Activated CD4-positive, alpha-beta T cell treated with anti-CD3 and anti-CD28 coated beads, Interleukin-10, Interleukin-2, amounts not matched to agents 100 ng/mL and 50 ng/mL, durations not matched to agents 16 hours and 8 hours (primary cell): ENCODE data around the gene AKT2.
"Not testable (repeated sequence)": the region's sequence is repeated elsewhere in the genome, so short reads cannot be mapped to it uniquely, and the experiment has no call there.

ENCODE experiments used
- DNase-seq: peaks from one replicate; pipeline ENCODE4 v3.0.0-alpha.2; 2020

Gene AKT2

GRCh38 chr19:40284501-40285352 is at the start of gene AKT2:
AKT2 (minus strand) TSS chr19:40285345; CDS start chr19:40265267, 20,078 bp downstream.
- DNase-seq = peak; percentile 52

DNA sequence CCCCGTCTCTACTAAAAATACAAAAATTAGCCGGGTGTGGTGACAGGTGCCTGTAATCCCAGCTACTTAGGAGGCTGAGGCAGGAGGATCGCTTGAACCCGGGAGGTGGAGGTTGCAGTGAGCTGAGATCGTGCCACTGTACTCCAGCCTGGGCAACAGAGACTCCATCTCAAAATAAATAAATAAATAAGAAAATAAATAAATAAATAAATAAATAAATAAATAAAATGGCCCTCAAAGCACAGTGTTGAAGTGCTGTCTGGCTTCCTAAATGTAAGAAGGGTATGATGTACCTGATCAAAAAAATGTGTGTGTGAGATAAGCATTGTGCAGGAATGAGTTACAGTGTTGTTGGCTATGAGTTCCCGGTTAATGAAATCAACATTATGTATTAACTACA is 47.9 kb upstream of the AKT2 start:
- not testable (repeated sequence) for DNase-seq

GRCh38 chr19:40332669-40333068 is 47.5 kb upstream of the AKT2 start:
- DNase-seq = no peak

DNA sequence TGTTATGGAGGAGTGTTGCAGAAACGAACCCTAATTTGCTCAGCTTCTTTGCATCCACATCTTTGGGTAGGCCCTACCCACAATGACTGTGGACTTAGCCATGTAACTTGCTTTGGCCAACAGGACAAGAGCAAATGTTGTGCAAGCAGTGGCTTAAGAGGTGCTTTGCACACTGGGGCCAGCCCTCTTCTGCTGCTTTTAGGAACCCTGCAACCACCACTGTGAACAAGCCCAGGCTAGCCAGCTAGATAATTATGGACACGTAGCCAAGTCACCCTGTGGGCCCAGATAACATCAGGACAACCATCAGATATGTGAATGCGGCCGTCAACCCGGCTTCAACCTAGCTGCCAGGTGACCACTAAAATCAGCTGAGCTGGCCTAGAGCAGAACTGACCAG is 45.9 kb upstream of the AKT2 start:
- no peak for DNase-seq

DNA sequence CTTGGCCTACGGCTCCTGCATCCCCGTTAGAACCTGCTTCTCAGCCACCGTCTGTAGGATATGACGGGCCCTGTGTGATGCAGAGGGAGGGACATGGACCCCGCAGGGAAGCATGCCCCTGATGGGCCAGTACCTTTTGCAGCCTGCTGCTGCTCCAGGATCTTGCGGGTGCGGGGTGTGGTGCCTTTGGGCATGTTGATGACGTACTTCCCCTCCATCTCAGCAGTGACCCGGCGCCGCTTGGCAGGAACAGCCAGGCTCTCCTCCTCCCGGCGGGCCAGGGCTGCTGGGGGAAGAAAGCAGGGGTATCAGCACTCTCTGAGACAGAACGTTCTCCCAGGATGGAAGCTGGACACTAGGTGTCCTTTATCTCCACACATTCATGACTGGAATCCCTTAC is 41.1 kb upstream of the AKT2 start:
- no peak for DNase-seq

GRCh38 chr19:40323705-40324104 is 38.6 kb upstream of the AKT2 start:
- no peak for DNase-seq

GRCh38 chr19:40322951-40323615 is 37.9 kb upstream of the AKT2 start:
- no peak for DNase-seq

DNA sequence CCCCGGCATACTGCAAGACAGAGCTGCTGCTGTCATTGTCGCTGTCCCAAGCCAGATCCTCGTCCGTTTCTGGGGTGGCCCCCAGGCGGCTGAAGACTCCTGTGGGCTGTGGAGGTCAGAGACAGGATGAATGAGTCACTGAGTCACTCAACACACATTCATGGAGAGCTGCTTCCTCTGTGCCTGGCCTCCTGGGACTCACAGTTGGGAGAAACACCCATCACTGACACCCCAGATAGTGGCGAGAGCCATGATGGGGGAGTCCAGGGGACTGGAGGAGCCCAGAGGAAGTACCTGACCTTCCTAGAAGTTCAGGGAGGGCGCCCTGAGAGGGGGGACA is 37.1 kb upstream of the AKT2 start:
- DNase-seq = no peak

DNA sequence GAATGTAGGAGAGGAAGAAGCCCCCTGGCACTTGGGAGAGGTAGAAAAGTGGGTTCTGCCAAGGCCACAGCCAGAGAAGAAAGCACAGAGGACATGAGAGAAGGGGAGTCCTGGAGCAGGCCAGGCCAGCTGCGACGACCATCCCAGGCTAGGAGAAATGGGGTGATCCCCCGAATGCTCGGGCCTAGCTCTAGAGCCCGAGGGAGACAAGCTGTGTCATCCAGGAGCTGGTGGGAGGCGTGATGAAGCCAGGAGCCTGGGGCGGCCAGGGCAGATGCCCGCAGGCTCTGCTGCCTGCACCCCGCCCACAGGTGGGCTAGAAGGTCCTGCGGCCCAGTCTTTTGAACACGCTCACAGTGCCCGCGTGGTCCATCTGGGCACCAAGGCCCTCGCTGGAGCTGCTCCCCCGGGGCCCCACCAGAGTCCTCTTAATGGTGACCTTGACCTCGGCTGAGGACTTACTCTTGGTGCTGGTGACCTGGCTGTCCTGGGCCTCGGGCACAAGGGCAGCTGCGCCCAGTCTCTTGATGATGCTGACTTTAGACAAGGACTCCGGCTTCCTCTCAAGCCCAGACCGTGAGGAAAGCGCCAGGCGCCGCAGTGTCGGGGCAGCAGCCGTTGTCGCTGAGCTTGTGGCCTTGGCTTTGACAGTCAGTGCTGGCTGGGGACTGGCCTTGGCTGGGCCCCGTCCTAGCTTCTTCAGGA is 36.6 kb upstream of the AKT2 start:
- DNase-seq = no peak

DNA sequence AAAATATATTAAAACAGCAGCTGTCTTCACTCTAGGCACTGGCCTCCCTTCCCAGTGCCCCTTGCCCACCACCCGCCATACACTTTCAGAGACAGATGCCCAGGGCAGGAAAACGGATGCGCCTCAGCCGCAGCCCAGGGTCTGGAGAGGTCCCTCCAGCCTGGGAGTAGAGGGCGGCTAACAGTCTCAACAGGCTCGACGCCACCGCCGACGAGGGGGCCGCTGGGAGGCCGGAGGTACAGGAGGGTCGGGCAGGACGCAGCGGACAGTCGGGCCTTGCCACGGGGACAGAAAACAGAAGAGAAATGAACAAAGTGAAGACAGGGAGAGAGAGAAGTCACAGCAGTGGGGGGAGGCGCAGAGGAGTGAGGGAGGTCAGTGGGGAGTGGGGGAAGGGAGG is 35.9 kb upstream of the AKT2 start:
- no peak for DNase-seq

GRCh38 chr19:40320558-40320935 is 35.4 kb upstream of the AKT2 start:
- DNase-seq = no peak

GRCh38 chr19:40317338-40317737 is 32.2 kb upstream of the AKT2 start:
- DNase-seq = no peak

GRCh38 chr19:40315812-40316470 is 30.8 kb upstream of the AKT2 start:
- no peak for DNase-seq

DNA sequence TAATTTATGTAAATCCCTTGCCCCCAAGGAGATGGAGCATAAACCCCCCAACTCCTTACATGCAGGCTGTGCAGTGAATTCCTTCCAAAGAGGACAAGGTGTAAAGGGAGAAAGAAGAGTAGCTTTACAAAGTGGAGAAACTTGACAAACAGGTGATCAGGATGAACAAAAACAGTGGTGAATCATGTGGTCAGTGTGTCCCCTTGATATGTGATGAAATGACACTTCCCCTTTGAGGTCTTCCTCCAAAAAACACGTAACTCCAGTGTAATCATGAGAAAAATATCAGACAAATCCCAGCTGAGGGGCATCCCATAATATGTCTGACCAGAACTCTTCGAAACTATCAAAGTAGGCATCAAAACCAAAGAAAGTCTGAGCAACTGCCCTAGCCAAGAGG is 29.5 kb upstream of the AKT2 start:
- DNase-seq = no peak

DNA sequence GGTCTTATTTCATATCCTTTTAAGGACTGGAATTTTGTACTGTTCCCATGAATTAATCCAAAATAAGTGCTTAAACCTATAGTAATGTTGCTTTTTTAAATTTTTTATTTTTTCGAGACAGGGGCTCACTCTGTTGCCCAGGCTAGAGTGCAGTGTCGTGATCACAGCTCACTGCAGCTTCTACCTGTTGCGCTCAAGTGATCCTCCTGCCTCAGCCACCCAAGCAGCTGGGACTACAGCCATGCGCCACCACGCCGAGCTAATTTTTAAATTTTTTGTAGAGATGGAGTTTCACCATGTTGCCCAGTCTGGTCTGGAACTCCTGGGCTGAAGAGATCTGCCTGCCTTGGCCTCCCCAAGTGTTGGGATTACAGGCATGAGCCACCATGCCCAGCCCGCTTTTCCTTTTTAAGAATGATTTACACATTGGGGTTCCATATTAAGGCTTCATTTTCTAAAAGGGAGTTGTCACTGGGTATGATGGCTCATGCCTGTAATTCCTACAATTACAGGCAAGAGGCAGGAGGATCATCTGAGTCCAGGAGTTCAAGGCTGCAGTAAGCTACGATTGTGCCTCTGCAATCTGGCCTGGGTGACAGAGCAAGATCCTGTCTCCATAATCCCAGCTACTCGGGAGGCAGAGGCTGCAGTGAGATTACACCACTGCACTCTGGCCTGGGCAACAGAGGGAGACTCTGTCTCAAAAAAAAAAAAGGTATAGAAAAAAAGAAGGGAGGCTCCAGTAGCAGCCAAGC is 28.3 kb upstream of the AKT2 start:
- no peak for DNase-seq

DNA sequence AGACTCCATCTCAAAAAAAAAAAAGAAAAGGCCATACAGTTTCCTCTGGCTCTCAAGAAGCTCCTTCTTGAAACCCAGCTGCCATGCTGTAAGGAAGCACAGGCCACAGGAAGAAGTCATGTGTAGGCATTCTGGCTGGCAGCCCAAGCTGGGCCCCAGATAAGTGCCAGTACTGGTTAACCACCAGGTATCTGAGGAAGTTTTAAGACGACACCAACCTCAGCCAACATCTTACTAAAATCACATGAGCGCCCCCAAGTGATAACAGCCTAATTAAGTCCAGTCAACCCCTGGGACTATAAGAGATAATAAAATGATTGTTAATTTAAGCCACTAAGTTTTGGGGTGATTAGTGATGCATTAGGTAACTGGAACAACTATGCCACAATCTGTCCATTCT is 27.4 kb upstream of the AKT2 start:
- DNase-seq = no peak

DNA sequence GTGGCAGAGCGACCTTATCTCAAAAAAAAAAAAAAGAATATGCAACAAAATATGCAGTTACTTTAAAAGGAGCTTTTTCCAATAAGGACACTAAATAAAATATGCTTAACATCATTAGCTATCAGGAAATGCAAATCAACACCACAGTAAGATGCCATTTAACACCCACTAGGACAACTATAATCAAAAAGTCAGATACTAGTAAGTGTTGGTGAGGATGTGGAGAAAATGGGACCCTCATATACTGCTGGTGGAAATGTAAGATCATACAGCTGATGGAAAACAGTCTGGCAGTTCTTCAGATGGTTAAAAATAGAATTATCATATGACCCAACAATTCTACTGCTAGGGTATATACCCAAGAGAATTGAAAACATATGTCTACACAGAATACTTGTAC is 24.5 kb upstream of the AKT2 start:
- DNase-seq = no peak

DNA sequence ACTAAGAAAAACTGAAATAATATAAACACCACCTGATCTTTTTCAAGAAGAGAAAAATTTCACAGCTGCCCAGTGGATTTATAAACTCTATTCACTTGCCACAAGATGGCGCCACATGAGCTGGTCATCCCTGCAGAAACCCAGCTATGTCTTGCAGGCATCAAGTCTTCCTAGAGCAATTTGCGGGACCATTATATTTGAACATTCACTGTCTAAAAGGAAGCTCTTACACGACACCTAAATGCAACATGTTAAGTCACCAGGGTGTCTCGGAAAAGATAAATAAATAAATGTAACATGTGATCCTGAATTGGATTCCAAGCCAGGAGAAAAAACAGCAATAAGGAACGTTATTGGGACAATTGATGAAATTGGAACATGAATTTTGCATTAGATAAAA is 20.3 kb upstream of the AKT2 start:
- peak; percentile 81 for DNase-seq

- no peak for DNase-seq
Observed at GRCh38 chr19:40304306-40304705, 19.2 kb upstream of the AKT2 start.

GRCh38 chr19:40303765-40304164 is 18.6 kb upstream of the AKT2 start:
- no peak for DNase-seq

DNA sequence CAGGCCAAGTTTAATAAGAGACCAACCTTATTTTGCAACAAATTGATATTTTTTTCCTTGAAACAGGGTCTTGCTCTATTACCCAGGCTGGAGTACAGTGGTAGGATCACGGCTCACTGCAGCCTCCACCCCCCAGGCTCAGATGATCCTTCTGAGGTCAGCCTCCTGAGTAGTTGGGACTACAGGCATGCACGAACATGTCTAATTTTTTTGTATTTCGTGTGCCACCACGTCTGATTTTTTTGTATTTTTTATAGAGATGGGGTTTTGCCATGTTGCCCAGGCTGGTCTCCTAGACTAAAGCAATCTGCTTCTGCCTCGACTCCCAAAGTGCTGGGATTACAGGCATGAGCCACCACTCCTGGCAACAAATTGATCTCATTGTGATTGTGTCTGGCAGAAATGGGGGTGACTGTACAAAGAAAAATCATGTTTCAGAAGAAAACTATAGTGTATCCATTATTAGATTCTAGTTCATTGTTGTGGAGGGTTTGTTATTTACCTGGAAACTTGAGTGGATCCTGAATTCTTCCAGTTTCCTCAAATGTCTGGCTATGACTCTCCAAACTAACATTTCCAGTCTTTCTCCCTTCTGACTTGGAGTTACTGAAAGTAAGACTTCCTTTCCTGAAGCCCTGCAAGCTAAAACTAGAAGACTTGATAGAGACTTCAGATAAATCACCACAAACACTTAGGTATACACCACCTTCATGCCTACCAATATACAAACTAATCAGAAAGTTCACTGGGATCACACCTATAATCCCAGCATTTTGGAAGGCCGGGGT is 17.3 kb upstream of the AKT2 start:
- DNase-seq = no peak

DNA sequence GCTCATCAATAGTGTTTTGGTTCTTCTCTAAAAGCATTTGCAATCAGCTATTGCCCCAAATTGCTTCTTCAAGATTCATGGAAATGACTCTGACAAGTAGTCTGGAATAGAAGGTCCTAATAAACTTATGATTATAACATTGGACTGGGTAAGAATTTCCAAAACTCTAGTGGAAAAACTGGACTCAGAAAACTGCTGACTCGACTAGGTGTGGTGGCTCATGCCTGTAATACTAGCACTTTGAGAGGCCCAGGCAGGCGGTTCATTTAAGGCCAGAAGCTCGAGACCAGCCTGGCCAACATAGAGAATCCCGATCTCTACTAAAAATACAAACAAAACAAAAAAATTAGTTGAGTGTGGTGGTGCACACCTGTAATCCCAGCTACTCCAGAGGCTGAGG is 15.5 kb upstream of the AKT2 start:
- DNase-seq = no peak
